NCI-H187 treated with DMSO at 0.1 percent for 48 hours (cell line): ENCODE data around the gene SMIM41.
"Not testable (repeated sequence)": the region's sequence is repeated elsewhere in the genome, so short reads cannot be mapped to it uniquely, and the experiment has no call there.

Experiments
- DNase-seq: peaks from one replicate; lab custom pipeline; 2025; lab: John Stamatoyannopoulos, UW

The SMIM41 gene

DNA sequence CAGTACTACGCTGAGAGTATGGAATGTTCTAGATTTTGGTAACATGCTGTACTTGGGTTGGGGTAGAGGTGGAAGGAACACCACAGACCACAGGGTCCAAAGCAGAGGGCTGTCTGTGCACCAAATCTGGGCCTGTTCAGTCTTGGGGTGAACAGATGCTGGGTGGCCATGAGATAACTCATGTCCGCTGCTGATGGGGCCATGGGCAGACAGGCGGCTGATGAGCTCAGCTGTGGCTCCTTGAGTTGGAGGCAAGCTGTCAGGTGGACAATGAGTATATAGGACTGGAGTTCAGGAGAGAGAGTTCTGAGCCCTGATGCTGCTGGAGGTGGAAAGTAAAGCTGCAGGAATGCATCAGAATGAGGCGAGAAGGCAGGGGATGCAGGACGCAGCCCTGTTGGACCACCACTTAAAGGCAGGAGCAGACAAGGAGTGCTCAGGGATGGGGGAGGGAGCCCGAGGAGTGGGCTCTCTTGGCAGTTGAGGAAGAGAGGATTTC lies 6.2 kb downstream of the SMIM41 start:
- DNase-seq = no peak

DNA sequence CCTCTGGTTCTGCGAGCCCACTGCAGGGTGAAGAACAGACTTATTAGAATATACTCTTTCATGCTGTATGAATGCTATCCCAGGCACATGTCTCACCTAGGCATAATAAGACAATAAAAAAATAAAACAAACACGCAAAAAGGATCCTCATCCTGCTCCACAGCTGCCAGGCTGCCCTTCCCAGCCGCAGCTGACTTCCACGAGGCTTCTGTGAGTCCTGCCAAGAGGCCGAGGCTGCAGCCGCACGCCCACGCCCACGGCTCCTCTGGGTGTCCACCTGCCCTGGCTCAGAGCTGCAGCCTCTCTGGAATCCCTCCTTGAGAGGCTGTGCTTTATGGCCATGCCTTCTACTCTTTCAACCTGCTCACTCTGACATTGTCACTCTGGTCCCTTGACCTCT lies 6.9 kb downstream of the SMIM41 start:
- no peak for DNase-seq

DNA sequence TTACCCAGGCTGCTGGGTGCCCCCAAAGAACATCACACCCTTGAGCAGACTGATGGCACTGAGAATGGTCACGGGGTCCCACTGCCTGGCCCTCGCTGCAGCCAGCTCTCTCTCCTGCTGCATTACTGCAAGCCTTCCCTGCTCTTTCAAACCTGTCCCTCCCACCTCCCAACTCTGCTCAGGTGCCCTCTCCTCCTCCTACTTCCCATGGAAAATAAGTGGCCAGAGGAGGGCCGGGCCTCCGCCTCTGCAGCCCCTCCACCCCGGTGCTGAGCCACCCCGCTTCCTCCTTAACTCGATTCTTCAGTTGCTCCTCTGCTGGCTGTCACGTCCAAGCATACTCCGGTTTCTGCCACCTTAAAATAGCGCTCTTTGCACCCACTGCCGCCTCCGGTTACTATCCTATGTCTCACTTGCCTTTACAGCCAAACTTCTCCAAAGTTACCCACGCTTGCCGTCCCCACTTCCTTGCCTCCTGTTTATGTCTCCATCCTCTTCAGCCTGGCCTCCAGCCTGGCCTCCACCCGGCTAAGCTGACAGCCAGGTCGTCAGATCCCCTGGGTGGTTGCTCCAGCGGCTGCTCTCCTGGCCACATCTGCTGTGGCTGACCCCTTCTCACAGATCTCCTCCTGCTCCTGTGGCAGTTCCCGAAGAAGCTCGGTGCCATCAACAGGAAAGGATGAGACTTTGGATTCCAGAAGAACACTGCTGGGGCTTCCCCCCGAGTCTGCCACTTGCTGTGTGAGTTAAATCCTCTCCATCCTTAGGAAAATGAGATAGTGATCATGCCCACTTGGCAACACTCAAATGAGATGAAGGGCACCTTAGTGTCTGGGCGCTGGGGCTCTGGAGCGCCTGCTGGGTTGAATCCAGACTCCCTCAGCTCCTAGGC lies 7.7 kb downstream of the SMIM41 start:
- DNase-seq = no peak

DNA sequence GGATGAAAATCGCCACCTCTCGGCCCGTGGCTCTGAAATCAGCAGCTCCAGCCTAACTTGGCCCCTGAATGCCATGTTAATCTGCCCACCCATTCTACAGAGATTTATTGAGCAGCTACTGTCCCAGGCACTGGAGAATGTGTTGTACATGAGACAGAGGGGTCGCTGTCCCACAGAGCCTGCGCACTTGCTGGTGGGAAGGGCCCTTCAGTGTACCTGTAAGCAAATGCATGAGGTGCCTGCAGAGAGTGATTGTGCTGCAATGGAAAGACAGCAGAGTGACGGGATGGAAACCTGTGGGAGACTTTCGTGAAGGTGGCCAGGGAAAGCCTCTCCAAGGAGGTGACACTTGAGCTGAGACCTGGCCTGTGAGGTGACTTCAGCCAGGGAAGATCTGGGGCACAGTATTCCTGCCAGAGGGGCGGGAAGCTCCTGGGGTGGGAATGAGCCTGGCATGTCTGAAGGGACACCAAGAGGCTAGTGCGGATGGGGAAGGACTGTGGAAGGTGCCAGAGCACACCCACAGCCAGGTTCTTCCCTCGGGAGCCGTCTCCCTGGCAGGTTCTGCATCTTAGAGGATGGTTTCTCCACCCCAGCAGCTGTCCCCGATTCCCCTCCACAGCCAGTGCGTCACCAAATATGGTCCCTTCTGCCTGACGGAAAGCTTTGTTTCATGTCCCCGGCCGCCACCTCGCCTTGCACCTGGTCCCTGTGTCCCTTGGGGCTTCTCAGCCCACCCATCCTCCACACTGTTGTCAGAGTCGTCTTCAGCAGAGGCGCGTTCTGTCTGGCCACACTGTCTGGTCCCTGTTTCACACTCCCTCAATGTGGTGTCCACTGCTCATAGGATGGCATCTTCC lies 8.7 kb downstream of the SMIM41 start:
- DNase-seq = no peak

DNA sequence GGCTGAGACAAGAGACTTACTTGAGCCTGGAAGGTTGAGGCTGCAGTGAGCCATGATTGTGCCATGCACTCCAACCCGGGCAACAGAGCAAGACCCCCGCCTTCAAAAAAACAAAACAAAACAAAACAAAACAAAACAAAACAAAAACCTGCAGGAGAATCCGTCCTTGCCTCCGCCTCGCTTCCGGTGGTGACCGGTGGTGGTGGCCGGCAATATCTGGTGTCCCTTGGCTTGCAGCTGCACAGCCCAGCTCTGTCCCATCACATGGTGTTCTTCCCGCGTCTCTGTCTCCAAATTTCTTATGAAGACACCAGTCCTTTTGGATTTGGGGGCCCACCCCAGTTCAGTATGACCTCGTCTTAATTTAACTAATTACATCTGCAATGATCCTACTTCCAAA lies 10.0 kb downstream of the SMIM41 start:
- DNase-seq = no peak

DNA sequence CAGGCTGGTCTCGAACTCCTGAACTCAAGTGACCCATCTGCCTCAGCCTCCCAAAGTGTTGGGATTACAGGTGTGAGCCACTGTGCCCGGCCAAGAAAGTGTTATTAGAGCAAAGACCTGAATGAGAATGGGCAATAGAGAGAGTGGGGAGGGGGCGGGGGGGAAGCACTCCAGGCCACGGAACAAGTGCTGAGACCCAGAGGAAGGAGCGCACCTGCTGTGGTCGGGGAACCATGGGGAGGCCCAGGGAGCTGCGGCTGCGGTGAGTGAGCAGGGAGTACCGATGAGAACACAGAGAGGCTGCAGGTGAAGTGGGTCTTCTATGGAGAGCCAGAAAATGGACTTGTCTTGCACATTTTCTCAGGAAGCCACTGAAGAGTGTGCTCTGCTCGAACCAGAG lies 10.8 kb downstream of the SMIM41 start:
- peak; percentile 85 for DNase-seq

DNA sequence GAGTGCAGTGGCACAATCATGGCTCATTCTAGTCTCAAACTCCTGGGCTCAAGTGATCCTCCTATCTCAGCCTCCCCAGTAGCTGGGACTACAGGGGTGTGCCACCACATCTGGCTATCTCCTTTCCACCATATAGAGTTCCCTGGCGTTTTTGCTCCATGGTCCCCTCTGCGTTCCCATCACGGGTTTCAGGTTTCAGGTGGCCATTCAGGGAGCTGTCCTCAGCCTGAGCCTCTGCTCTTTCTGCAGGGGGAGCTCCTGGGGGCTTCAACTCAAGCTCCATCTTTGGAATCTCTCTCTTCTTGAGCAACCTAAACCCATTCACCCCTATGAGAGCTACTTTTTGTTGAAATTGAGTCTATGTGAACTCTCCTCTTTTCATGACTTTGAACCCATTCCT lies 11.6 kb downstream of the SMIM41 start:
- DNase-seq = no peak

DNA sequence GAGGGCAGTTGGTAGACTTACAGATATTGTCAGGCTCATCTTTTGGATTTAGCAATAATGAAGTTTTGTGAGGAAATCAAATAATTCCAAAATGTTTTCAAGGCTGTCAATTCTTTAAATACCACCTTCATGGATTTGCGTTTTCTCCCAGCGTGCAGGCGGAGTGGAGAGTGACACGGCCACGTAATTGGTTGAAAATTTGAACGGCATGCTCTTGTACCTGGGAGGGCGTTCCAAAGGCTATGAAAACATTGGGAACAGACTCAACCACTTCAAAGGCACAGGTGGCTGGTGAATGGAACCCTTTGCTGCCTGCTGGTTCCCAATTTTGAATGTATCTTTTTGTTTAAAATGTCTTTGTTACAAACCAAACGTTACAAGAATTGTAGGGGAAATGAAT lies 12.4 kb downstream of the SMIM41 start:
- DNase-seq = peak; percentile 55

DNA sequence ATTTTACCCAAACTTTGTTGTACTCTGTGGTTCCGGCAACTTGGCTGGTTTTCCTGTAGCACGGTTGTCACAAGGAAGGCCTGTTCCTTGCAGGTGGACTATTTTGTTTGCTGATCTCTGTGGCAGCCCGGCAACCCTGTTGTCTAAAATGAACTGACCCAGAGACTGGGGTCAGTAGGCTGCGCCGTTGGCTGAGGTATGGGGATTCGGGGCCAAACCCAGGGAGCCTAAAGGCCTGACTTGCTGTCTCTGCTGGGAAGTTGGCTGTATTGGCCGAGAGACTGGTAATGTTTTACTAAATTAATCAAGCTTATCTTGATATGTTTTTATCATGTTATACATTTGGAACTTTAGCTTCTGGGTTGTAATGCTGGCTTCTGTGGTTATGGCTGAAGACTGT lies 13.8 kb downstream of the SMIM41 start:
- no peak for DNase-seq

DNA sequence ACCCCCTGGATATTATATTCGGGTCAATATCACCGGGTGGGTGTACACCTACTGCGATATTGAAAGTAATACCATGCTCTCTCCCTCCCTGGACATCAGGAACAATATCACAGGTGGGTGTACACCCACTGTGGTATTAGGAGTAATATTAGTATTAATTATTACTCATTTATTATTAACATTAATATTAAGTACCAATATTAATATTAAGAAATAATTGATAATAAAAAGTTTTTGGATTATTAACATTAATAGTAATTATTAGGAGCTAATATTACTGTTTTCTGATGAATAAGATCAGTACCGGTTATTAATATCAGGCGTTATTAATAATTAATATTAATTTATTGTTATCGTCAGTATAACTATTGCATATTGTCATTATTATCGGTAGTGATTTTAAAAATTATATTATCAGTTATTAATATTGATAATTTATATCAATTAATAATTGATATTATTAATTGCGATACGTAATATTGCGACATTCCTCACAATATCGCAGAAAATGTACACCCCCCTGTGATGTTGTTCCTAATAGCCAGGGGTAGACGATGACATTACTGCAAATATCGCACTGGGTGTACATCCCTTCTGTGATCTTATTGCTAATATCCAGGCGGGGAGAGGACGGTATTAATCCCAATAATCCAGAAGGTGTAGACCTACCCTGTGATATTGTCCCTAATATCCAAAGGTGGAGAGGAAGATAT lies 17.0 kb downstream of the SMIM41 start:
- no peak for DNase-seq

DNA sequence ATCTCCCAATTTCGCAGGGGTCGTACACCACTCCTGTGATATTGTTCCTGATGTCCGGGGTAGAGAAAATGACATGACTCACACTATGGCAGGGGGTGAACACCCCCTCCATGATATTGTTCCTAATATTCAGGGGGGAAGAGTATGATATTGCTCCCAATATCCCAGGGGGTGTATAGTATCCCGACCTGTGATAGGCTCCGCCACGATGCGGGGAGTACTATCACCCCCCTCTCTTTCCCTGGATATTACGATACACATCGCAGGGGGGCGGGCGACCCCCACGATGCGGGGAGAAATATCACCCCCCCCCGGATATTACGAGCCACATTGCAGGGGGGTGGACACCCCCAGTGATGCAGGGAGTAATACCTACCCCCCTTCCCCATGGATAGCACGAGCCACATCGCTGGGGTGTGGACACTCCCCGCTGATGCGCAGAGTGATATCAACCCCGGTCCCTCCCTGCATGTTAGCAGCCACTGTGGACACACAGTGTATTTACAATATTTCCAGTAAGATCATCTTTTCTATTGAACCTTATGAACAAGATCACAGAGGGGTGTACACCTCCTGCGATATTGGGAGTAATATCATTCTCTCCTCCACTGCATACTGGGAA lies 17.7 kb downstream of the SMIM41 start:
- DNase-seq = no peak

DNA sequence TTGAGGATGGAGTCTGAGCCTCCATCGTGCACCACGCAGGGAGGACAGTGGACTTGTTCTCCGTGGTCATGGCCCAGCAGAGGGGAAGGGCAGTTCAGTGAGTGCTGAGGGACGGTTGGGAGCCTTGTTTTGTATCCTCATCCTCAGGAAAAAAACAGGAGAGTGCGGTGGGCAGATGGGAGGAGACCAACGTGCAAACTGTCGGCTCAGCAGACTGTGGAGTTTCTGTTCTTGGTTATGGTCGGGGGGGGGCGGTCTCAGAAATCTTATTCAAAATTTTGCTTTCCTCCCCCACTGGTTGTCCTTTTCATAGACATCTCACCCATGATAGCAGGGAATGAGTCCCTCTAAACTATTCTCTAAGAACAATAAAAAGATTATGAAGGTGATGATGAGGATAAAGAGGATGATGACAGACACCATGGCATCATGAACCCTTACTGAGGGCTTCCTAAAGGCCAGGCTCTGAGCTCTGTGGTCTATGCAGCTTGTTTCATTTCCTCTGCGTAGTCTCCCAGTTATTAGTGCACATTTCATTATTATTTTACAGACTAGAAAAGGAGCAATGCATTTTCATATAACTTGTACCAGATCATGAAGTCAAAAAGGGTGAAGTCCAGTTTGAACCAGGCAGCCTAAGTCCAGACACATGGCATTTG lies 25.1 kb downstream of the SMIM41 start:
- not testable (repeated sequence) for DNase-seq

DNA sequence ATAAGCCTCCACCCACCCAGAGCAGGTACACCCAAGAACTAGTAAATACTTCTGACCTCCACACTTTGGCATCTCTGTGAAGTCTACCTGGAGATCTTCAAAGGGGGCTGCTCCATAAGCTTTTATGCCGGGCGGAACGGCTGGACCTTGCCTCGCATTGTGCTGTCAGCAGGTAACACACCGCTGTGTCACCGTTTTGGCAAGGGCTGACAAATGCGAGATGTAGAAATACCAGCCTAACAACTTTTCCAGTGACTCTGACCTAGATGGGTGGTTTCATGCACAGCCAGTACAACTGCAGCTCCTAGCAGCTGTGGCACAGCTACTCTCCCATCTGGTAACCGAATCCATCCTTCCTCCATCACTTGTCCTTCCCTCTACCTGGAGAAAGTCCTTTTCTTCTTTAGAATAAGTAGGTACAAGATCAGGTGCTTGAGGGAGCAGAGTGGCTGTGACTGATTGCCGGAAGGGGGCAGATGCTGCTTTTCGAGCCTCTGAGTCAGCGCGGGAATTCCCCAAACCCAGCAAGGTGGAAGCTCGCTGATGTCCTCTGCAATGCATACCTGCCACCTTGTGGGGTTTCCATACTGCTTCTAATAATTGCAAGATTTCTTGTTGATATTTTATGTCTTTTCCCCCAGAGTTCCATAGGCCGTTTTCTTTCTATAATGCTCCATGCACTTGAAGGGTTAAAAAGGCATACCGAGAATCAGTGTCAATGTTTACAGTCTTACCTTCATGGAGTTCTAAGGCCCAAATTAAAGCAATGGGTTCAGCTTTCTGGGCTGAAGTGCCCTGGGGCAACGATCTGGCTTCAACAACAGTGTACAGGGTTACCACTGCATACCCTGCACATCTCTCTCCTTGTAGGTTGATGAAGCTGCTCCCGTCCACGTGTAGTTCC lies 37.0 kb downstream of the SMIM41 start:
- not testable (repeated sequence) for DNase-seq

DNA sequence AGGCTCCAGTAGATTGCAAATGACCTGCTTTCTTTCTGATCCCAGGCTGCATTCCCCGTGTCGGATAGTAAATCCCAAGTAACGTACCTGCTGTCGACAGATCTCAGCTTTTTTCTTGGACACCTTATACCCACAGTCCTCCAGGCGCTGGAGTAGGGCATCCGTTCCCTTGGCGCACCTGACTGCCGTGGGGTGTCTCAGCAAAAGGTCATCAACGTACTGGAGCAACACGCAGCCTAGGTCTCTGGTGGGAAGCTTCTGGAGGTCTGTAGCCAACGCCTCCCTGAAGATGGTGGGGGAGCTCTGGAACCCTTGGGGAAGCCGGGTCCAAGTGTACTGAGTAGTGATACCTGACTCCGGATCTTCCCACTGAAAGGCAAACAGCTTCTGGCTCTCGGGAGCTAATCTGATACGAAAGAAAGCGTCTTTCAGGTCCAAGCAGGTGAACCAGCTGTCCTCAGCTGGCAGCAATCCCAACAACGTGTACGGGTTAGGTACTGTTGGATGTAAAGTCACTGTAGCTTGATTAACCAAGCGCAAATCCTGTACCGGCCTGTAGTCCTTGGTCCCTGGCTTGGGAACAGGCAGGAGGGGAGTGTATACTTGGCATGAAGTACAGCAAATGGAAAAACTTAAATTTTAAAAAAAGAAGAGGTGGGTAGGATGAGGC lies 38.4 kb downstream of the SMIM41 start:
- not testable (repeated sequence) for DNase-seq

DNA sequence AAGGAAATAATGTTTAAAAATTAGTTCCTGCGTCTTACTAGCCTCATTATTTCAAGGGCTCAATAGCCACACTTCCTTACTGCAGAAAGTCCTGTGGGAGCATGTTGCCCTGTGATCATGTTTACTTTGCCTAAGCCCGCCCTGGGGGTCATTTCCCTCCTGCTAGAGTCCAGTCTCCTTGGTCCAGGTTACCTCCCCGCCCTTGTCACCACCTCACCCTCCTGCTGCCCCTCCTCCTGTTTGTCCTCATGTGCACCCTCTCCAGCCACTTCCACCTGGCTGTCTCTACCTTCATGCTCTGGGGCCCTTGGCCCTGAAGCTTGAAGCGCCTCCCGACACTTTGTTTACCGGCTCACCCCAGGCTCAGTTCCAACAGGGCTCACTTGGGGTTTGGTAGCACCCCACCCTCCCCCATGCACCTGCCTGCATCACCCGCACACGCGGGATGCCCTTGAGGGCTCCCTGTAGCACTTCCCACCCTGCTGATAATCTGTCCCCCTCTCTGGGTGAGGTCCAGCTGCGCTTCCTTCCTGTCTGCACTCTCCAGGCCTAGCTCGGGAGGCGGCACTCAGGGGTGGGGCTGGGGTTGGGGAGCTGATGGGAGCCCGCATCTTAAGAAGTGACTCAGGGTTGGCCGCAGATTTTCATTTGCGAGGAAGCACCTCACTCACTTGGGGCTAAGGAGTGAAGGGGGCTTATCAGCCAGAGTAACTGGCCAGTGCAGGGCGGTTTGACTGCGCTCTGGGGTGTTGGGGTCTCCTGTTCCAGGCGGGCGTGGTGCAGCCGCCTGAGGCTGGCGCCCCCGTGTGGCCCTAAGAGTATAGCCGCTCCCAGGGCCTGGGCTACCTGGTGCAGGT lies 40.1 kb downstream of the SMIM41 start:
- DNase-seq = no peak

DNA sequence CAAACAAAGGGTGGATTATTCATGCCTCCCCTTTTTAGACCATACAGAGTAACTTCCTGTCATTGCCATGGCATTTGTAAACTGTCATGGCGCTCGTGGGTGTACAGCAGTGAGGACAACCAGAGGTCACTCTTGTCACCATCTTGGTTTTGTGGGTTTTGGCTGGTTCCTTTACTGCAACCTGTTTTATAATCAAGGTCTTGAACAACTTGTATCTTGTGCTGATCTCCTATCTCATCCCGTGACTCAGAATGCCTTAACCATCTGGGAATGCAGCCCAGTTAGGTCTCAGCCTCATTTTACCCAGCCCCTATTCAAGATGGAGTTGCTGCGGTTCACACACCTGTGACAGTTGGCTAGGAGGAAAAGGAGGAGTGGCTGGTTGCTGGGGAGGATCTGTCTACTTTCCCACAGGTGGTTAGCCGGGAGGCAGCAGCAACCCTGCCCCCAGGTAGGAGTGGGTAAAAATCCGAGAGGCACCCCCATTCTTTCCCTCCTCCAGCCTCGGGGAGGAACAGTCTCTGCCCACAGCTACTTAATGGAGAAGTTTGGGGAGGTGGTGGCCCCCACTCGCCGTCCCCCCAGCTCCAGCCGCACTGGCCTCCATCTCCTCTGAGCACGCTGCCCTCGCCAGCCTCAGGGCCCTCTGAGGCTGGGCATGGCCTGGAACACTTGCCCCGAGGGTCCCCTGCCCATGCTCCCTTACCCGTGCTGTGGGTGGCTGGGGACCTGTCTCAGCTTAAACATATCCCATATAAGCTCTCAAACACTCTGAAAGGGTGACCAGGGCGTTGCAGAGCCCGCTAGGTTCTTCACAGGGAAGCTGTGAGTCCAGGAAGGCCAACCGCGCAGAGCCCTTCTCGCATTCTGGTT lies 41.7 kb downstream of the SMIM41 start:
- DNase-seq = no peak

DNA sequence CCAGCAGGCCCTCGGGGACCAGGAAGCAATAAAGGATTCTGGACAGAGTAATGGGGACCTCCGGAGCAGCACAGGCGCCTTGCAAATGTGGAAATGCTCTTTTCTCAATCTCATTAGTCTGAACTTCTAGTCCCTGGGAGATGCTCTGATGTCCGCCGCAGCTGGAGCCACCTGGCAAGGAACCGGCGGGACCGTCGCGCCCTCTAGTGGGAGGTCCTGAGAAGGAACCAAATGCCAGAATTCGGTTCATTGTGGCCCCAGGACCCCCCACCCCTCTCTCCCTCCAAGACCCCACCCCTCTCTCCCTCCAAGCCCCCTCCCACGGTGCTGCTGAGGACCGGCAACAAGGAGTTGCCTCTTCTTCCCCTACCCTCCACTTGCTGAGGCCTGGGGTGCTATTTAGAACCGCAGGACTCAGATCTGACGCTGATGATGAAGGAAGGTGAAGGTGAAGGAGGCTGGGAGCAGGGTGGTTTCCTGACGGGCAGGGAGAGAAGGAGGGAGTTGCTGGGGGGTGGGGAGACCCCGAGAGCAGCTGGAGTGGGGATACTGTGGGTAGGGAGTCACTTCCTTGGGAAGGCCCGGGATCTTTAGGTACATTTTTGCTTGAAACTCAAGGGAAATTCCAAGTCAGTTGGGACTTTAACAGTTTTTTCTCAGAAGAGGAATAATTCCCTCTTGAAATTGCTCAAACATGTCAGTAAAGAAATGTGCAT lies 42.5 kb downstream of the SMIM41 start:
- DNase-seq = no peak
